CD4-positive, alpha-beta T cell treated with Interleukin-6 at 100 ng/mL for 8 hours (primary cell): ENCODE measurements around the gene NELFB.

ENCODE experiments used
- DNase-seq: peaks from one replicate; pipeline ENCODE4 v3.0.0-alpha.2; 2020; ENCODE audit warnings: mixed read lengths, low spot score

The NELFB gene

DNA sequence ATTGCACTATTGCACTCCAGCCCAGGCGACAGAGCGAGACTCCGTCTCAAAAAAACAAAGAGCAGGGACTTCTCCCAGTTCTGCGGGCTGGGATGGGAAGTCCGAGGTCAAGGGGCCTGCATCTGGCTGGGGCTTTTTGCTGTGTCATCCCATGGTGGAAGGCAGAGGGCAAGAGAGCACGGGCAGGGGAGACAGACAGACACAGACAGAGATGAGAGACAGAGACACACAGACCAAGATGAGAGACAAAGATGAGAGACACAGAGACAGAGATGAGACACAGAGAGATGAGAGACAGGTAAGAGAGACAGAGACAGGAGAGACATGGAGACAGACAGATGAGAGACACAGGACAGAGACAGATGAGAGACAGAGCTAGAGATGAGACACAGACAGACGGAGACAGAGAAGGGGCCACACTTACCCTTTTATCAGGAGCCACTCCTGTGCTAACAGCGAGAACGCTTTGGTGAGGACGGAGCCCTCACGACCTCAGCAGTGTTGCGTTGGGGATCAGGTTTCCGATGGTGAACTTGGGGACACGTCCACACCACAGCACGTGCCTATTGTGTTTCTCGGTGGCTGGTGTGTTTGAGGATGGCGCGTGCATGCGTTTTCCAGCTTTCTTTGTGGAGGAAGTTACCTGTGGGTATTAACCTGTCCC lies 13.5 kb downstream of the NELFB start:
- DNase-seq = no peak

DNA sequence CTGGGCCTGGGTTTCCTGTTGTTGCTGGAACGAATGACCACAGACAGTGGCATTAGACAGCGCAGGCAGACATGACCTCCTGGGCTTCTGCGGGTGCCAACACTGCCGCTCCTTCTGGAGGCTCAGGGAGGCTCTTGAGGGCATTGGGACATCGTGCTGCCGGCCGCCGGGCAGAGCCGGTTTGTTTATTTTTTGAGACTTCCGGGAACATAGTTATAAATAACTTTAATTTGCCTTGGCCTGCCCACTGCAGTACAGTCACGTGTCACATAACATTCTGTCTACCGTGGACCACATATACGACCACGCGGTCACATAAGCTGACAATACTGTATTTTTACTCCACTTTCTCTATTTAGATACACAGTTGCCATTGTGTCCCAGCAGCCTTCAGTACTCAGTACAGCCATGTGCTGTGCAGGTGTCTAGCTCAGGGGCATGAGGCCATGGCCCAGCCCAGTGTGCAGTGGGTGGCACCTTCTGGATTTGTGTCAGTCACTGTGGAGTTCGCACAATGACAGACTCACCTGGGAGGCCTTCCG lies 14.2 kb downstream of the NELFB start:
- no peak for DNase-seq

DNA sequence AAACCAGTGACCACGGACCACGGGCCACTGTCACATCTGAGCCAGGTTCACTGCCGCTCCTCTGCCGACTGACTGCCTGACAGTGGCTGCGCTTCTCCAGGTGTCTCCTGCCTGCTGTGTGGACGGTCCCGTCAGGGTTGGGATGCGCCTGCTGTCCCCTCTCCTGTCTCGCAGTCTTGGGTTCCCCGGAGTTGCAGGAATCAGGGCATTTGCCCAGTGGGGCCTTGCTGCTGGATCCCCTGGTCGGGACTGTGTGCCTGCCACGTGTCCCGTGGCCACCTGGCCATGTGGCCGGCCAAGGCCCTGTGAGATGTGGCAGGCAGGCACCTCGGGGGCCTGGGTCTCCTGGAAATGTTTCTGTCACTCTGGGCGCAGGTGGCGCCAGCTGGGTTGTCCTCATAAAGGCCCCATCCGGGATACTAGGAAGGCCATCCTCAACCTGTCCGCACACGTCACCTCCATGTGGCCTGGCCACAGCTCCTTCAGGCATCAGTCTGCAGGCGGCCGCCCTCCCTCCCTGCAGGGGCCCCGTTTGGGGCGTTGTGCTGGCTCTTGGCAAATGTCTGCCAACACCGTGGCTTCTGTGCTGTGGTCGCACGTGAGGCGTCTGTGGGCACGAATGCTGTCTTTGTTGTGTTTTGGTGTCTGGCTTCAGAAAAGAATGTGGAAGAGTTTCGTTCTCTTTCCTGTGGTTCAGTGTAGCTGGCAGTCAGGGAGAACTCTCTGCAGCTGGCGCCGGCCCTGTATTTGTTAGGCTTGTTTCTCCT lies 16.0 kb downstream of the NELFB start:
- DNase-seq = peak; percentile 34

DNA sequence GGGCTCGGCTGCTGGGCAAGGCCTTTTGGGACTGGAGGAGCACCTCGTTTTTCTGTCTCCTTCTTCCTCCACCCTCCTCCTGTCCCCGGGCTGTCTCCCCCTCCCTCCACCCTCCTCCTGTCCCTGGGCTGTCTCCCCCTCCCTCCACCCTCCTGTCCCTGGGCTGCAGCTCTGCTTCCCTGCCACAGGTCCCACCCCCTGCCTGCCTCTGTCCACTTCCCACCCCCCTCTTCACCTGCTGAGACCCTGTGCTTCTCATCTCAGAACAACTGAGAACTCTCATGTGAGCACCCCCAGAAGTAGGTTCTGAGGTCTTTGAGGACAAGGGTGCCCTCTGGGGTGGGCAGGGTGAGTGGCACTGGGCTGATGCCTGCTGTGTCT lies 16.6 kb downstream of the NELFB start:
- no peak for DNase-seq

DNA sequence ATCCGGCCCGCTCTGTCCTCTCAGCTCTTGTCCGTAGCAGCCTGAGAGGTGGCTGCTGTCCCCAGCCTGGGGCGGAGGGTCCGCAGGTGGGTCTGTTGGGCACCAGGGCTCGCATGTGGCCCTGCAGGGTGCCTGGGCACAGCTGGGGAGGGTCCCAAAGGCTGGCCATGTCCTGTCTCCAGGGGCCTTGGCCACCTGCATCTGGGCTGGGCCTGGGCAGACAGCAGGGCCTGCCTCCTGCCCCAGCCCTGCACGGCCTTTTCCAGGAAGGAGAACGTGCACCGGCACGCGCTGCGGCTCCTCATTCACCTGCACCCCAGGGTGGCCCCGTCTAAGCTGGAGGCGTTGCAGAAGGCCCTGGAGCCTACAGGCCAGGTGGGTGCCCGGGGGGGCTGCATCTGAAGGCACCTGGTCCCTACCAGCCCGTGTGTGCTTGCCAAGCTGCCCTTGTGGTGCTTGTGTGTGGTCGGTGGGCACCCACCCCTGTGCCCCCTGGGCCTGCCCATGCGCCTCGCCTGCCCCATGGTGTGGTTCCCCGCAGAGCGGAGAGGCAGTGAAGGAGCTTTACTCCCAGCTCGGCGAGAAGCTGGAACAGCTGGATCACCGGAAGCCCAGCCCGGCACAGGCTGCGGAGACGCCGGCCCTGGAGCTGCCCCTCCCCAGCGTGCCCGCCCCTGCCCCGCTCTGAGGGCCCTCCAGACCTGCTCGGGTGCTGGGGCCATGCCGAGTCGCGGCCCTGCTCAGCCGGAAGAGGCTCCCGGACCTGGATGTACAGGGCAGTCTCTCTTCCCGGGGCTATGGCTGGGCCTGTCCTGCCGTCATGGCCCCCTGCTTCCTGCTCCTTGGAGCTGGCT lies 17.3 kb downstream of the NELFB start:
- no peak for DNase-seq

DNA sequence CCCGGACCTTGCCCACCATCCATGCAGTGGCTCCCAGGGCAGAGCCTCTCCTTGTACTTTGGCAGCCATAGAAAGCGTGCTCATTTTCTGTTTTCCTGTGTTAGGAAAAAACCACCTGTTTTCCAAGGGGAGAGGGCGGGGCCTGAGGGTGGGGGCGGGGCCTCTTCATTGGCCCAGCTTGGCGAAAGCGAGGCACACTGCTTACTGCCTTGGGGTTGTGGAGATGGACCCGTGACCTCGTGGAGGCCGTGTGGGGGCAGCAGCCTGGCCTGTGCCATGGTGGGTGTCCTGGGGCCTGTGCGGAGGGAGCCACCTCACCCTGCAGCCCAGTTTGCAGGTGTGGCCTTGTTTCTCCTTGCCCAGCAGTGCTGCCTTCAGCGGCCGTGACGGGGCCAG lies 18.0 kb downstream of the NELFB start:
- DNase-seq = no peak

DNA sequence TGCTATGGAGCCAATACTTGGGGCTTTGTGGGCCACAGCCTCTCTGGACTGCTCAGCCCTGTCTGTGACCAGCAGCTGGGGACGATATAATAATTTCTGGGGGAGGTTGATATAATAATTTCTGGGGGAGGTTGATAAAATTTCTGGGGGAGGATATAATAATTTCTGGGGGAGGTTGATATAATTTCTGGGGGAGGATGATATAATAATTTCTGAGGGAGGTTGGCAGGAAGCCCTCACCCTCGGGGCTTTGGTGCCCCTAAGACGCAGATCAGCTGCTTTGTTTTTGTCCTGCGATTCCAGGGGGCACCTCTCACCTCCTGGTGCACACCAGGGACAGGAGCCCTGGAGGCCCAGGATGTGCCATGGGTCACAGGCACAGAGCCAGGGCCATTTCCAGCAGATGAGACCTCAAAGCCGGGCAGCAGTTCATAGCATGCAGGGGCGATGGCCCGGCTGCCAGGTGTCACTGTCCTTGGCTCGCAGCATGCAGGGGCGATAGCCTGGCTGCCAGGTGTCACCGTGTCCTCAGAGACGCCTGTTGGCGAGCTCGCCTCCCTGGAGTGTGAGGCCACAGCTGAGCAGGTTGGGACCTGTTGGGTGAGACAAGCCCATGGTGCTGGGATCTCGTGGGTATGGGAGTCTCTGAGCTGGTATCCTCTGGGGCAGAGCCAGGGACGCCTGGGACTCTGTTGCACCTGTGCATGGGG lies 18.6 kb downstream of the NELFB start:
- no peak for DNase-seq

DNA sequence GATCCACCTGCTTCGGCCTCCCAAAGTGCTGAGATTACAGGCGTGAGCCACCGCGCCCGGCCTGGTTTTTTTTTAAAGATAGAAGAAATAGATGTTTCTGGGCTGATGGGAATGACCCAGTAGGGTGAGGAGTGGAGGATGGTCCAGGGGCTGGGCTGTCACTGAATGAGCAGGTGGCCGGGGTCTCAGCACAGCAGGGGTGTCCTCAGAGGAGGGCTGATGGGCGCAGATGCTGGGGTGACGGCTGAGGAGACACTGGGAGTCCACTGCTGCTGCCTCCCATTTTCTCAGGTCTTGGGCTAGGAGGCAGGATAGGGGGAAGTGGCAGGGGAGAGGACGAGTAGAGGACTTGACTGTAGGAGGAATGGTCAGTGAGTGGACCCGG lies 20.1 kb downstream of the NELFB start:
- DNase-seq = no peak

DNA sequence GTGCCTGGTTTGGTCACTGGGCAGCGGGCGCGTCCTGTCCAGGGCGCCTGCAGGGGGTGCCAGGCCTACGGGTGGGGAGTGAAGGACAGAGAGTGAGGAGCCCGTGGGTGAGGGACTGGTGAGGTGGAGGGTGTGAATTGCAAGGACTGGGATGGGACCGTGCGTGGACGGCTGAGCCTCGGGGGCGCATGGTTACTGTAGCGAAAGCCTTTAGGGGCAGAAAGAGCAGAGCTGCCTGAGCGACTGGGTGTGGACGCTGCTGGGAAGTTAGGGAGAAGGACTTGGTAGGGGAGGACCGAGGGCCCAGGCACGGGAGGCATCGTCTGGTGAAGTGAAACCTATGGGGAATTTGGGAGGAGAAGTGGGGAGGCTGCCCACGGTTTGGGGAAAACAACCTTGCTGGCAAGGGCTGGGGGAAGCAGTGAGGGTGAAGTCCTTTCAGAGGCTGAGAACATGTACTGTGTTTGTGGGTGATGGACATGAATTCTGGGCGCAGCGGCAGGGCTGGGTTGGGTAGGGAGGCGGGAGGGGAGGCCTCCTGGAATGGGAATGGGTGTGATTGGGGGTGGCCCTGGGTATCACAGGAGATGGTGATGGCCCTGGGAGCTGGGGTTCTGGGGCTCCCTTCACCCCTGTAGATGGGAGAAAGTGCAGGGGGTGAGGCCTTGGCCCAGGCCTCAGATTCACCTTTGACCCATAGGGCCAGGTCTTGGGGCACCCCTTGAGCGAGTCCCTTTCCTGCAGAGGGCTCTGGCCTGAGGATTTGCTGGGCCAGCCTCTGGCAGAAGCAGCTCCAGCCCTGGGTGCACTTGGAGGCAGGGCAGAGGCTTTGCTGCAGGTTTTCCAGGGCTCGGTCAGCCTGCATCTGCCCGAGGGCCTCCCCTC lies 20.7 kb downstream of the NELFB start:
- no peak for DNase-seq

DNA sequence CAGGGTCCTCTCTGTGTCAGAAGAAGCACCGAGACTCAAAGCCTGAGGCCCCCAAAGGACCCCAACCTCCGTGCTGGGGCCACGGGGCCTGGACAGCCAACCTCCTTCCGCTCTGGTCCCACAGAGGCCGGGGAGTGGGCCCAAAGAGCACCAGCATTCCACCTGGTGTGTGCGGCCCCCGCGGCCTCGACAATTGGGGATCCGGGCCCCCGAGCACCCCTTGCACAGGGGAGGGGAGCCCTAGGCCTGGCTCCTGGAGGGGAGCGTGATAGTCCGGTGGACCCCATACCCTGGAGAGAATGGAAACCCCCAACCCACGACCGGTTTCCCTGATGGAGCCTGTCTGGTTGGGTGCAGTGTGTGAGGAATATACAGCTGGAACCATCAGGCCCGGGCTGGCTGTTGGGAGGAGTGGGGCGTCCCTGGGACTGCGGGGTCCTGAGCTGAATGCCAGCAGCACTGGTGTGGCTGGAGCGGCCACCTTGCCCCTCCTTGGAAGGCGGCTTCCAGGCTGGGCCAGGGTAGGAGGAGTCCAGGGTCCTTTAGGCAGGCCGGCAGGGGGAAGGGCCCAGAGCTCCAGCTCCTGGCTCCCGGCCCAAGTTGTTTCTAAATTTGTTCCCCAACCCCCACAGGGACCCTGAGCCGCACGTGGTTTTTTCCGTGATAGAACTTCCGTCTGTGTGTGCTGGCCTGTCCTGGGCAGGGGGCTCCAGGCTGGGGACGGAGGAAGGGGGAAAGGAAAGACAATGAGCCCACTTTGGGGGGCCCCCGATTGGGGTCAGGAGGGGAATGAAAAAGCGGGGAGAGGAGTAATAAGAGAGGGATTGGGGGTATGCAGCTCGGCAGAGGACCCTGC lies 21.6 kb downstream of the NELFB start:
- no peak for DNase-seq

DNA sequence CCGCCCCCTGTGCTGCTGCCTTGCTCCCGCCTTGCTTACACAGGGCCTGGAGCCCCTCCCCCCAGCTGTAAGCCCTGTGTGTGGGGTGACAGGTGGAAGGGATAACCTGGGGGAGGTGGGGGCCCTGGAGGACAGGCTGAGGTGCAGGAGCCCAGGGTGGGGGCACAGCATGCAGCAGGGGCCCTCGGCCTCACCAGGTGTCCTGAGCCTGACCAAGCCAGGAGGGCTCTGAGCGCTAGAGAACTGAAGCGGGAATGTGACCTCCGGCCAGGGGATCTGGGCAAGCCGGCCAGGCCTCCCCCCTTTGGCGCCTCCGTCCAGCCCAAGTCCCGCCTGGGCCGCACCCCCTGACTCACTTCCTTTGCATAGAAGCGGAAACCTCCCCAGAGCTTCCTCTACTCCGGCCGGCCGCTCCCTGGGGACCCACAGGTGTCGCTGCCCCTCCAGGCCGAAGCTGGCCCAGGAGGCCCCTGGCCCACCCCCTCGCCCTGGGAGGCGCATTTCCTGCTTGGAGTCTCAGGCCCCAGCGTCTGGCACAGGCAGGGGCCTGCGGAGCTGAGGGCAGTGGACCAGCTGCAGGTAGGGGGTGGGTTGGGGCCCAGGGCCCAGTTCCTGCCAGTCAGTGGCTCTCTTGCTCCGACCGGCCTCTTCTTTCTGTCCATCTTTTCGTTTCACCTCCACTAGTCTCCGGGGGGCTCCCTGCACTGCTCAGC lies 22.4 kb downstream of the NELFB start, which contains the start of gene TOR4A:
Gene TOR4A, plus strand, starts transcription at position 398 of the 713 bp plus-strand sequence. CDS start 964 bp downstream, outside the sequence.
- DNase-seq = peak; percentile 33

DNA sequence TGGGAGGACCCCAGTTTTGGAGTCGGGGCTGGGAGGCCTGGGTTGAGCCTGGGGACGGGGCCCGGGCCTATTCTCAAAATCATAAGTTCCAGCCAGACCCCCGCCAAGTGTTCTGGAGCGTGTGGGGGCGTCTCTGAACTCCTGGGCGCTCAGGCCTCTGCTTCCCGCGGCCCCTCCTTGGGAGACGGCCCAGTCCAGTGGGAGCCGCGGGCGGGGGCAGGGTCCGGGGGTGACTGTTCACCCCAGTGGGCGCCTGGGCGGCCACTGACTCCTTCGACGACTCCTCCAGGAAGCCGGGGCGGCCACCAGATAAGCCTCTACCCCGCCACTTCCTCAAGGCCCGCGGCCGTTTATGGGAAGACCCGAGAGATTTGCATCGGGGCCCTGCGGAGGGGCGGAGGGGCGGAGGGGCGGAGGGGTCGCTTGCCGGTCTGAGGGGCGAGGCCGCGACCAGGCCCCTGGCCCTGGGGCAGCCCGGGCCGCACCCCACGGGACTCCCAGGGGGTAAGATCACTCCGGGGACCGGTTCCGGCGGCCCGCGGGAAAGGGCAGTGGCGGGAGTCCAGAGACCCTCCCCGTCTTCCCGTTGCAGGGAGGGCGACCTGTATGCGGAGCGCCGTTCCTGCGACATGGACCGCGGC lies 23.1 kb downstream of the NELFB start:
- no peak for DNase-seq

DNA sequence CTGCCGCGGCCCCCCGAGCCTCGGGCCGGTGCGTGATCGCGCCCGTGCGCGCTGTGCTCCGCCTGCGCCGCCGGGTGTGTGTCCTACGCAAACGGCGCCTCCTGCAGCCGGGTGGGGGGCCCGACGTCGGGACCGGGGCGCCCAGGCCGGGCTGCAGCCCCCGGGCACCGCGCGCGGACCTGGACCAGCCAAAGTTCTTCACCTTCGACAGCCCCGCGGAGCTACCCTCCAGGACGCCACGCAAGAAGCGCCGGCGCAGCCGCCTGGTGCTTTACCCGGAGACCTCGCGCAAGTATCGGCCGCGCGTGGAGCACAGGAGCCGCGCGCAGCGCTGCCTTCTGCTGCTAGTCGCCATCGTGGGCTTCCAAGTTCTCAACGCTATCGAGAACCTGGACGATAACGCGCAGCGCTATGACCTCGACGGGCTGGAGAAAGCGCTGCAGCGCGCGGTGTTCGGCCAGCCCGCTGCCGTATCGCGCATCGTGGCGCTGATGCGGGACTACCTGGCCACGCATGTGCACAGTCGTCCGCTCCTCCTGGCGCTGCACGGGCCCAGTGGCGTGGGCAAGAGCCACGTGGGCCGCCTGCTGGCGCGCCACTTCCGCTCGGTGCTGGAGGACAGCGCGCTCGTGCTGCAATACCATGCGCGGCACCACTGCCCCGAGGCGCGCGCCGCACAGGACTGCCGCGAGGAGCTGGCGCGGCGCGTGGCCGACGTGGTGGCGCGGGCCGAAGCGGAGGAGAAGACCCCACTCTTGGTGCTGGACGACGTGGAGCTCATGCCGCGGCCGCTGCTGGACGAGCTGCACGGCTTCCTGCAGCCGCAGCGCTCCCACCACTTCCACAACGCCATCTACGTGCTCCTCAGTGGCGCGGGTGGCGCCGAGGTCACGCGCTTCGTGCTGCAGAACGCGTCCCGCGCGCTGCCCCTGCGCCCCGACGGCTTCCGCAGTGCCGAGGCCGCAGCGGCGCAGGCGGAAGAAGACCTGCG lies 23.9 kb downstream of the NELFB start:
- no peak for DNase-seq

DNA sequence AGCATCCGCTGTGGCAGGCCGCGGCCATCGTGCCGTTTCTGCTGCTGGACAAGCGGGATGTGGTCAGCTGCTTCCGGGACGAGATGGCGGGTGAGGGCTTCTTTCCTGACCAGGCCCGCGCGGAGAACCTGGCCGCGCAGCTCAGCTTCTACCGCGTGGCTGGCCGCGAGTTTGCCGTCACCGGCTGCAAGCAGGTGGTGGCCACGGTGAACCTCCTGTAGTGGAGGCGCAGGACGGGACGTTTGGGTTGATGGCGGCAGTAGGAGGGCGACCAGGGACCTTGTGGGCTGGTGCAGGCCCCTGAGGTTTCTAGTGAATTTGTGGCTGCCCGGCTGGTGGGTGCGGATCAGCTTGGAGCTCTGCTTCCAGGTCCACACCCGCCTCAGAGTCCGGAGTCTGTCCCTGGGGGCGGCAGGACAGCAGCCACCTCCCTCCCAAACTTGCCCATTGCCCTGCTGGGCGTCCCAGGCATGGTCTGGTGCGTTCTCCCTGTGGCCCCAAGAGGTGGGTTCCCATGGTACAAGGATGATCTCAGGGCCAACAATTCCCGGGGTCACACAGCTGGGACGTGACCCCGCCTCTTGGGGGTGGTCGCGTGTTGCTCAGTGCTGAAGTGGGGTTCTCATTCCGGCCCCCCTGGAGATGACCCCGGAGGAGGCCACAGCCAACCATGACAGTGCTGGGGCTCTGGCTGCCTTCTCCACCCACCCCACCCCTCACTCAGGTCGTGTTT lies 24.8 kb downstream of the NELFB start:
- no peak for DNase-seq

DNA sequence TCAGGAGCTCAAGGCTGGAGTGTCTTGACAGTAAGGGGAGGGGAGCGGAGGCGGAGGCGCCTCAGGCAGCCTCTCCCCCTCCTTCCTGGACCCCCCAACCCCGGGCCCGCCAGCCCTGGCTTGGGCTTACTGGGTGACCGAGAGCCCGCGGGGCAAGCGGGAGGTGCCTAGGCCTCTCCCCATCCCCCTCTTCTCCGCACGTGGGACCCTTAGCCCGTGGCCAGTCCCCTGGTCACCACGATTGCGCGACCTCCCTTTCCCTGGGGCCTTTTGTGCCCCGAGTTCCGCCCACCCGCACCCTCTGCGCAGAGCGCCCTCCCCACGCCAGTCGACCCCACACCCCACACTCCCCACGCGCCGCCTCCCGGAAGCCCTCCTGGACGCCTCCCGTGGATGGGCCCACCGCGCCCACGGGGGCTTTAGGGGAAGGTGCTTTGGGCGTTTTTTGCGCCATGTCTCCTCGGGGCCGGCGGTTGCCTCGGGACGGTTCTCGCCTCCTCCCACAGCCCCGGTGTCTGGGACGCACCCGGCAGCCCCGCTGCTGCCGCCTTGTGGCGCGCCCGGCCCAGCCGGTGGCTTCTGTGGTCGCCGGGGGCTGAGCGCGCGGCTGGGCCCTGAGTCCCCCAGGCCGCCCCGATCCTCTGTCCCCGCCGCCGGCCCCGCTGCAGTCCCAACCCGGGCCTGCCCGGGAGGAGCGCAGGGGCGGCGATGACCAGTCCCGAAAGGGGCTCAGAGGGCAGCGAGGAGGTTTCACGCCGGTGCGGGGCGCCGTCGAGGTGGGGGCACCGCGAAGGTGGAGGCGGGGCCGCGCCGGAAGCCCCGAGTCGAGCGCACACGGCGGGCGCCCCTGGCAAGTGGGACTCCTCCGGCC lies 25.6 kb downstream of the NELFB start:
- DNase-seq = no peak
